Left ventricle myocardium superior (tissue), 1 donor: ENCODE data around the gene FANCG. TPM values are rescaled to one million over a fixed set of nuclear protein-coding genes. Genes with fewer than 3 reads are reported as not detected.

Experiments used
- ATAC-seq: fragments of 200-7000 bp; cut with Tn5 transposase; one replicate; pipeline ENCODE4 v1.9.1; 2020; ENCODE audit warnings: mild to moderate bottlenecking, moderate library complexity
- DNase-seq: peaks from one replicate; pipeline ENCODE4 v3.0.0-alpha.2; 2020
- intact Hi-C: fragments of 100-400 bp; cut with micrococcal nuclease; formaldehyde crosslinking; loops from one replicate; pipeline ENCODE4 v1.11.0; 2022
- total RNA-seq: library from RNA; stranded (reverse); fragmentation: NEBNext Ultra II Directional; extraction: Animal tissue kit (Norgen Biotek cat#: 25700); gene quantifications from one replicate; pipeline ENCODE4 v1.2.1, GENCODE V29; 2021
- donor health status: DM: no; HTN: yes; CAD: no; lungs with severe emphysema.

Gene FANCG
- total RNA-seq, 1 donor from 2014 or later: 4.4 TPM

GRCh38 chr9:35105571-35106342 is 26.0 kb upstream of the FANCG start:
- ATAC-seq (no peak), DNase-seq (no peak)

DNA sequence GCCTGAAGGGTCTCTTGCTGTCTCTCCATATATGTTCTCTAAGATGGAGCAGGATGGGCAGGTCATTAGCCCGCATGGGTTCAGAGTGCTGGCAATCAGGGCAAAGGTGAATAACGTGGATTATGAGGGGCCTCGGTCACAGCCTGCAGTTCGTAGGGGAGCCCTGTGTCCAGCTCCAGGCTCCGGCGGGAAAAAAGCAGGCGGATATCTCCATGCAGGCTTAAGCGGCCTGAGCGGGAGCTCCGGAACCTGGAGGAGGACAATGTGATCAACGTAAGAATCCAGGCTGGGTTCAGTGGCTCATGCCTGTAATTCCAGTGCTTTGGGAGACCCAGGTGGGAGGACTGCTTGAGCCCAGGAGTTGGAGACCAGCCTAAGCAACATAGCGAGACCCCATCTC is 25.4 kb upstream of the FANCG start:
- ATAC-seq (no peak), DNase-seq (no peak)
- intact Hi-C loops: no loop called here

More at GRCh38 chr9:35105571-35106342, 26.0 kb upstream of the FANCG start:
- intact Hi-C loops: no loop called here

- ATAC-seq: no peak
- intact Hi-C loops: no loop called here
- no peak for DNase-seq
Observed at GRCh38 chr9:35104586-35104985, 24.8 kb upstream of the FANCG start.

GRCh38 chr9:35103660-35104191 is 24.0 kb upstream of the FANCG start:
- ATAC-seq (no peak), DNase-seq (no peak)
- intact Hi-C loops: no loop called here

GRCh38 chr9:35102769-35103659 is 23.3 kb upstream of the FANCG start, which contains the start of gene STOML2:
Gene STOML2 (minus strand): TSS chr9:35103131. CDS start chr9:35103094, 37 bp downstream.
- DNase-seq (peak; percentile 94), ATAC-seq (peak; percentile 96)
- intact Hi-C loops: no loop called here

GRCh38 chr9:35102465-35102768 is 22.7 kb upstream of the FANCG start:
- intact Hi-C loops: no loop called here
- DNase-seq (no peak), ATAC-seq (peak; percentile 41)

- DNase-seq (no peak), ATAC-seq (no peak)
Observed at GRCh38 chr9:35097573-35097972, 17.8 kb upstream of the FANCG start.

DNA sequence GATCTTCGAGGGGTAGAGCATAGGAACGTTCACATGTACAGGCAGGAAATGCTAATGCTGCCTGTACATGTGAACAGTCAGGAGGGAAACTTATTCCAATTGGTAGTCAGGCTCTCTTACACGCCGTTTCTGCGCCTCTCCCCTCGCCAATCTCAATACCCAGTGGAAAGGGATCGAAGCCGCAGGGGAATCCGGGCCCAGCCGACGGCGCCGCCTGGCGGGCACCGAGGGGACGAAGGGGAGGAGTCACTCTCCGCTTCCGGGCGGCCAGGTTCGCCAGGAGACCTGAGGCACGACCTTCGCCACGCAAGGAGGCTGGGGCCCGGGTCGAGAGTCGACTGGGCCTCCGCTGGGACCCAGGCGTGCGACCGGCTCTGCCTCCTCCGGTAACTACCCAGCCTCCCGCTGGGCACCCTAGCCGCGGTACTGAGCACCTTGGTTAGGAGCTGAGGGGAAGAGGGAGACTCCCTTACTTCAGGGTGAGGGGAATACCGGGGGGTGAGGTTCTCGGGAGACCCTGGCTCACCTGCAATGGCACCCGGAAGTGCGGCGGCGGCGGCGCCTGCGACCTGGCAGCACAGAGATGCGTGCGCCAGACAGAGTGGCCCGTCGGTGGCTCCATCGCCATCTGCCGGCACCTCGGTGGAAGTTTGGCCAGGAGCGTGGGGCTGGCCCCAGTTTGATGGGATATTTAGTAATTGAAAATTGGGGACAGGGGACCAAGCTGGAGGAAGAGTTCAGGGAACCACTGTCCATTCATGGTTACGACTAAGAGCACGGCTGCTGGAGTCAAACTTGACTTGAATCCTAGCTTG is 16.5 kb upstream of the FANCG start, which contains the start of gene PIGO:
Gene PIGO (minus strand): TSS at position 557 of the 815 bp plus-strand sequence. CDS start 1,026 bp downstream, outside the sequence.
- intact Hi-C loops: no loop called here
- DNase-seq (peak; percentile 94), ATAC-seq (peak; percentile 94)

More at GRCh38 chr9:35097573-35097972, 17.8 kb upstream of the FANCG start:
- intact Hi-C loops: no loop called here

GRCh38 chr9:35091536-35091935 is 11.8 kb upstream of the FANCG start:
- no peak for ATAC-seq
- intact Hi-C loops: no loop called here
- no peak for DNase-seq

GRCh38 chr9:35089434-35089833 is 9.7 kb upstream of the FANCG start:
- ATAC-seq (no peak), DNase-seq (no peak)
- intact Hi-C loops: no loop called here

GRCh38 chr9:35085078-35085477 is 5.3 kb upstream of the FANCG start:
- ATAC-seq (no peak), DNase-seq (no peak)
- intact Hi-C loops: no loop called here

DNA sequence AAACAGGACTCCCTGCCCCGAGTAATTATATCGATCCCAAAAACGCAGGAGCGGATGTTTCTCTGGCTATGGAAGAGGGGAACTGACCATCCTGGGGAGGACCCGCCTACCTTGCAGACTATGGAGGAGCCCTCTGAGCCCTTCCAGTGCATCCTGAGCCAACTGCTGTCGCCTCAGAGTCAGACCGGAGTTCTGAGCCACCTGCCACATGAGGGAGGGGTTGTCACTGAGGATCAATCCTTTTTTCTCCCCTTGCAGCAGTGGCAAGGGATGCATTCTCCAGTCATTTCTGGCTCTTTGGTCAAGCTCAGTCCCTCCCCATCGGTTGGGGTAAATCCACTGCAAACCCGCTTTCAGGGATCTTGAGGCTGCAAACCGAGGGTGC is 709 bp downstream of the FANCG start:
- ATAC-seq (no peak), DNase-seq (no peak)
- intact Hi-C loops: no loop called here

GRCh38 chr9:35078066-35078465 is 1.7 kb downstream of the FANCG start:
- intact Hi-C loops: no loop called here
- ATAC-seq (no peak), DNase-seq (no peak)

GRCh38 chr9:35076848-35077247 is 2.9 kb downstream of the FANCG start:
- ATAC-seq (no peak), DNase-seq (no peak)
- intact Hi-C loops: no loop called here

DNA sequence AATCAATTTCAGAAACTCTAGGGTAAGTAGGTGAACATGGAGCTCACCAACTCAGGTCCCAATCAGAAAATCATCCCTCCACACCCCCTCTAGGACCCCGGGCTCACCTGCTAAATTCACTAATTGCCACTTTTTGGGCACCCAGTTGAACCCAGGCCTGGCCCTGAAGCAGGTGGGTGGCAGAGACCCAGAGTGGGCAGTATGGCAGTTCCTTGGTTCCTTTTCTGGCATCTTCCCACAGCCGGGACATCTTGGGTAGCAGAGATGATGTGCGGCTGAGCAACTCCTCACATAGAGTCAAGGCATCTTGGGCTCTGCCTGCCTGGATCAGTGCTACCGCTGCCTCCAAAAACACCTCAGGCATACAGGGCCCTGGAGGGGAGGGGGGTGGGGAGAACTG is 4.4 kb downstream of the FANCG start:
- DNase-seq (no peak), ATAC-seq (no peak)
- intact Hi-C loops: no loop called here

GRCh38 chr9:35074791-35075190 is 5.0 kb downstream of the FANCG start:
- ATAC-seq: no peak
- DNase-seq: no peak
- intact Hi-C loops: no loop called here

GRCh38 chr9:35074141-35074540 is 5.6 kb downstream of the FANCG start:
- ATAC-seq (no peak), DNase-seq (no peak)
- intact Hi-C loops: no loop called here

GRCh38 chr9:35073279-35073612 is 6.5 kb downstream of the FANCG start:
- ATAC-seq (no peak), DNase-seq (no peak)
- intact Hi-C loops: no loop called here

DNA sequence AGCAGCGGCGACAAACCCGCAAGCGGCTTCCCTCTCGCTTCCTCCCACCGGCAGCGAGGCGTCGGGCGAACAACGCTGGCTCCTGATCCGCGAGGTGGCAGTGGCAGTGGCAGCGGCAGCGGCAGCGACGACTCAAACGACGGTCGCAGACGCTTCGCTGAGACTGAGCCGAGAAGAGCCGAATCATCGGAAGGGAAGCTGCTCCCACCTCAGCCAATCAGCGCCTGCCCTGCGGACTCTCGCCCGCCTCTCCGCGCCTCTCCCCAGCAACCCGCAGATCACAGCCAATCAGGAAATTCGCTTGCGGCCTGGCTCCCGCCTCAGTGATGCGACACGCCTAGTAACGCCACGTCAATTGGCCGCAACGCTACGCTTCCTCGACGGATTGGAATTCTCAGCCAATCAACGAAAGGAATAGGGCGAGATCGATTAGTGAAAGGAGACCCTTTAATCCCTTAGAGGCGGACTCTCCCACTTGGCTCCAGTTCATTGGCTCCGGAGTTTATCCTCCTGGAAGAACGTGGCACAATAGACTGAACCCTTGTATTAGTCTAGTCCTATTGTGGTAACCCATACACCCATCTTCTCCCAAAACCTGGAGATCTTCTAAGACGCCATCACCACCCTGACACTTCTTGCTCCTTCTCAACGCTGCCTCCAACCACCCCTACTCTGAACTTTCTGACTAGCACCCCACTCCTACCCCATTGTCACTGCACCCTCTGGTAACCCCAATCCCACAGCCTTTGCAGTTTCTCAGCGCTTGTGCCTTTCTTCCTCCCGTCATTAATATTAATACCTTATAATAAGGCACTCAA is 7.1 kb downstream of the FANCG start, which contains the start of gene VCP:
Gene VCP (minus strand): TSS at position 165 of the 818 bp plus-strand sequence. CDS start 272 bp downstream, outside the sequence.
- DNase-seq: peak; percentile 98
- intact Hi-C loops: no loop called here
- peak; percentile 92 for ATAC-seq
